GM21367 (cell line): ENCODE measurements around the gene CNTNAP2.
"Not testable (repeated sequence)": the region's sequence is repeated elsewhere in the genome, so short reads cannot be mapped to it uniquely, and the experiment has no call there.

ENCODE experiments used
- ATAC-seq: cut with Tn5 transposase; IDR thresholded peaks from one replicate; pipeline ENCODE4 v1.9.1; 2021; ENCODE audit not compliant: unreplicated experiment

CNTNAP2 gene

DNA sequence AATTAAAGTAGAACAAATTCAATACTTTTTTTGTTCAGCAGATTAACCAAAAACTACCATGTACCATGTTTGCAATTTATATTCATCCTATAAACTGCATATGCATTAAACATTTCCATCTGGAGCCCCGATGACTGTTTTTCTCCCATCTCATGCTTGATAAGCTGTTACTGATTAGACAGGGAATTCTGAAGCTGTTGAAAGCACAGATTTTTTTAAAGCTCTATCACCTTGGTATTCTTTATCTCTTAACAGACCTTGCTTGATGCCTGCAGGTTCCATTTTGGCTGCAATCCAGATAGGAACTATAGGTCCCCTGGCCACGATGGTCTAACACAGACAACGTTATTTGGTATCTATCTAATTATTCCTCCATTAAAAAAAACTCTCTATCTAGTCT is 961.7 kb downstream of the CNTNAP2 start:
- no peak for ATAC-seq

DNA sequence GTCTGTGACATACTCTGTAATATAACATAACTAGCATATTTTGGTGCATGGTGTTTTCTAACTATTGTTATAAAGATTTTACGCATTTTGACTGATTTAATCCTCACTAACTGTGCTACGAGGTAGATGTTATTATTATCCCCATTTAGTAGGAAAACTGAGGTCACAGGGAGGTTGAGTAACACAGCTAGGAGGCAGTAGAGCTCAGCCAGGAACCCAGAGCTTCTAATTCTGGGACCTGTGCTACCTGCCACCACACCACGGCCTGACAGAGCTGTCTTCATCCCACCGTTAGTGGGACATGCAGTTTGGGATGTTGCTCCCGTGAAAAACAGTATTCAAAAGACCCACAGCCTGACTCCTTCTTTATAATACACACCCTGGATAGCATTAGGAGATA is 962.5 kb downstream of the CNTNAP2 start:
- ATAC-seq, result no peak

DNA sequence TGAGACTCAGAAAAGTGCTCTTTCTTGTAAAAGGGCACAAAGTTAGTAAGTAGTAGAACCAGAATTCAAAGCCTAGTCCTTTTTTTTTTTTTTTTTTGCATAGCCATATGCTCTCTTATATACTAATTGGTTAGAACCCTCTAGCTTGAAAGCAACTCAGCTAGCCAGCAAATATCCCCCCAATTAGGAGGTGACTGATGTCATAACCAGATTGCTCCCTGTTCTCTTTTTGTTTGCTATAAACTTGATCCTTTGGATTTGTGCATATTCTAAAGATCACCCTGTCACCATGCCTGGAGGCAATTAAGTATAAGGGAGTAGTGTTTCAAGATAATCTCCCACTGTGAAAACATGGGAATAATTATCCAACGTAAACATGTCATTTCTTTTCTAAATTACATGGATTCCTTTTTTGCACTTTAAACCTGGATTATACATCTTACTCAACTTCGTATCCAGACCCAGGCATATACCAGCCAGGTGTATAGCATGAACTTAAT is 963.4 kb downstream of the CNTNAP2 start:
- no peak for ATAC-seq

DNA sequence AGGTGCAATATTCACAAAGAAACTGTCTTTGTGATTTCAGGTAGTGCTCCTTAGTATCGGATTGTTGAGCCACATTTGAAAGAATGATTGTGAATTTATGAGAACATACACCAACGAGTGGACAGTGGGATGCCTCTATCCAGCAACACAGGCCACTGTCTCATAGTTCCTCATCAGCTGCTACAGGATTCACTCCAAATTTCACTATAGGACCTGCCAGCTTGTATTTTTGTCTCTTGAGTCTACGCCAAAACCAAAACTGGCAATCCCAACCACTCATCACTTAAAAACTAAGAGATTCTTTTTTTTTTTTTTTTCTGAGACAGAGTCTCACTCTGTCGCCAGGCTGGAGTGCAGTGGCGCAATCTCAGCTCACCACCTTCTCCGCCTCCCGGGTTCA is 964.5 kb downstream of the CNTNAP2 start:
- no peak for ATAC-seq

DNA sequence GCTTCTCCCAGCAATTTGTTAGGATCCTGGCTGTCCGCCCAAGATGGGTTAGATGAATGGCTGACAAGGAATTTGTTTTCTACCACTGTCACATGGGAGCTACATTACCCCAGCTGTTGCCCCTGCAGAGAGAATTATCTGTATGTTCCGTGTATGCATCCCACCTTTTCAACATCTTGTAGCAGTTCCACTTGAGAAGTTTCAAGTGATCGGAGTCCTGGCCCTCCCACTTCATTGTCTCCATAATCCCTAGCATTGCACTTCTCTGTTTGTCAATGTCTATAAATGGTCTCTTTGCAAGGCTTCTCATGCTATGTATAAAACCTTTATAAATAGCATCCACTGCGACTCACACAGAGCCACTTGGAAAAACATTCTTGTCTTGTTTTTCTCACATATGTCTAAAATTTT is 972.5 kb downstream of the CNTNAP2 start:
- no peak for ATAC-seq

DNA sequence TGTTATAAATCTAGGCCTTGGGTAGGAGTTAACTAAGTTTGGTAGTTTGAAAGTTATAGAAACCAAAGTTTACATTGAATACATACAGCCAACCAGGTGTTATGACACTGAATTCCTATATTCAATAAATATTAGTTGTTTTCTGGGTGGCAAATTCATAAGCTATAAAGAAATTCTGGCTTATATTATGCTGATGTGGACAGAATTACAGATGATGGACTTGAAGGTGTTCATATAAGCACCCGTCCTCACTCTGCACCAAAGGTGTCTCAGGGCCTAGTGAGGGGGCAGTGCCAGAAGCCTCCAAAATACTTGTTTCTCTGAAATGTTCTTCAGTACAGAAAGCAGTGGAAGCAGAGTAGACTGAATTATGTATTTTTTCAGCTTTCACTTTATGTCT is 973.0 kb downstream of the CNTNAP2 start:
- ATAC-seq, result no peak

DNA sequence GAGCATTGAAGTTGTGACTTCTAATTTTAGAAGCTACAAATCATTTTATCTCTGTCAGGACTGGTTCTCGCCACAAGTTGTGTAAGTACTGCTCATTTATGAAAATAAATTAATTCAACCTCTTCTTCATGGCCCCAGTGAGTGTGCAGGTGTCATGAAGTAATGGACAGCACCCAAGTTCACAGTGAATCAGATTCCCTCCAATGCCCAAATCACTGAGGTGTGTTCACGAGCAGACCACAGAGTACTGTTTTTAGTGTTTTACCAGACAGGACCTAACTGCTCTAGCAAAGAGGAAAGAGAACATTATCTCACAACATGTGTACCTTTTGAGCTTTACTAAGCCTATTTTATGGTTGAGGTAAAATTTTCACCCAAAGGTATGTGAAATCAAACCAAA is 980.0 kb downstream of the CNTNAP2 start:
- no peak for ATAC-seq

DNA sequence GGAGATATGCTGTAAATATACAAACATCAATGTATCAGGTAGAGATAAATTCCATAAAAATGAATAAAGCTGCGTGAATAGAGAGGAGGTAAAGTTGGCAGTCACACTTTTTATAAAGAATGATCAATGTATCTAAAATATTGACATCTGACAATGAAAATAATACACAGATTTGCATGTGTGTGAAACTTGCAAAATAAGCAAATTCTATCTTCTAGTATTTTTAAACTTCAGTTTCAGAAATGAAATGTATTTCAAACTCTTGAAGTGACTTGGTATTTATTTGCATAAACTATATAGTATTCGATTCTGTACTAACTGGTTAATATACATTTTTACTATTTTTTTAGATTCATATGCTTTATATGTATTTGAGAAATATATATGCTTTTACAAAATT is 986.6 kb downstream of the CNTNAP2 start:
- no peak for ATAC-seq

DNA sequence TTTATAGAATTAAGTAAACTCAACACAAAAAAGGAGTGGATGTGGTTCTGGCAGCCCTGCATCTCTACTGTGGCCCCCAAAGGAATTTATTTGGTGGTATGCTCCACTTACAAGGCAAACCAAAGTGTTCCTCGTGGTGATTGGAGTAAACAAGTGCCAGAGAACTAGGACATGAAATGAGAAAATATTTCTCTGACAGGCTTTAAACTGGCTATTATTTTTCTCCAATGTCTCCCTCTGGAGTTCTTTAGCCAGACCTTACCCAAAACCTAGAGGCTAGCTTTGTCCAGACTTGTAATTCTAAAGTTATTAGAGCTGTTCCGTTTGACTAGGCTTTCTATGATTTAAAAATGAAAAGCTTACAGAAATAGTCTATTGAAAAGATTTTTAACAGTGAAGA is 990.1 kb downstream of the CNTNAP2 start:
- no peak for ATAC-seq

DNA sequence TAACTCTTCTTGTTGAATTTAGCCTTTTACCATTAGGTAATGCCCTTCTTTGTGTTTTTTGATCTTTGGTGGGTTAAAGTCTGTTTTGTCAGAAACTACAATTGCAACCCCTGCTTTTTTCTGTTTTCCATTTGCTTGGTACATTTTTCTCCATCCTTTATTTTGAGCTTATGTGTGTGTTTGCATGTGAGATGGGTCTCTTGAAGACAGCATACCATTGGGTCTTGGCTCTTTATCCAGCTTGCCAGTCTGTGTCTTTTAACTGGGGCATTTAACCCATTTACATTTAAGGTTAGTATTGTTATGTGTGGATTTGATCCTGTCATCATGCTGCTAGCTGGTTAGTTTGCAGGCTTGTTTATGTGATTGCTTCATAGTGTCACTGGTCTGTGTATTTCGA is 997.9 kb downstream of the CNTNAP2 start:
- not testable (repeated sequence) for ATAC-seq

DNA sequence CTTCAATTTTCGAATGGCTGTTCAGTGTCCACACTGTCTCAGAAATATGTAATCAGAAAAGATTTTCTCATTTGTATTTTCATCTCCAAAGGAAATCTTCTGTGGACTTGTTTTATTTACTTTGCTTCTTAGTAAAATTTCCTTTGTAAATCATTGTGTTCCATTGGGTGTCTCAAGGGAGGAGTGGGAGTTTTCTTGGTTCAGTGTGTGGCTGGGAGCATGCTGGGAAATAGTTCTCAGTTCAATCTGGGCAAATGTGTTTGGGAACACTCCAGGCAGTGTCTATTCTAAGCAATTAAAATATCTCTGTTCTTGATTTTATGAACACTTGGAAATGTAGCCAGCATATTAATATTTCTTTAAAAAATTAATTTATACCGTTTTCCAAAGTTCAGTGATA is 1019.8 kb downstream of the CNTNAP2 start:
- no peak for ATAC-seq

DNA sequence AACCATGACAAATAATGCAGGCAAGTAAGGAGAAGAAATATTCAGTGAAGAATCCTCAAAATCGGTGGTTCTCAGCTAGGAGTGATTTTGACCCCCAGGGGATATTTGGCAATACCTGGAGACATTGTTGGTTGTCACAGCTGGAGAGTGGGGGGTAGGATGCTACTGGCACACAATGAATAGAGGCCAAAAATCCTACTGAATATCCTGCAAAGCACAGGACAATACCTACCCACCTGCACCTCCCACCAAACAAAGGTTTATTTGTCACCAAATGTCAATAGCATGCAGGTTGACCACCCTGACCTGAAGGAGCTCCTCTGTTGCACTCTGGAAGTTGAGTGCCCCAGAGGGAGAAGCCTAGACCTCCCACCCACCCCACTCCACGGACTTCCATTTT is 1028.6 kb downstream of the CNTNAP2 start:
- no peak for ATAC-seq

DNA sequence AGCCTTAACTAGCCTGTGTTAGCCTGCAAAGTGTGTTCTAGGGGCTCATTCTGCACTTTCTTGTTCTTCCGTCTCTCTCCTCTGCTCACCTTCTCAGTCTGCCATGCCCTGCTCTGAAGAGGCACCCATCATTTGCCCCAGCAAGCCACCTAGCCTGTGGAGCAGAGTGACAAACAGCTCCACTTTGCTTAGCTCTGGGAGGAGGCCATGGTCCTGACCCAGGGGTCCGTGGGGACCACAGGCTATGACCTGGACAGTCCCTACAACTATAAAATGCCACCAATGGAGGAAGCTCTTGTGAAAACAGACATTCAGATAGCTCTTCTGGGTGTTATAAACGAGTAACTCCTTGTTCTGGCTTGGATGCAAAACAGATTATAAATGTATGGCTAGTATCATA is 1029.6 kb downstream of the CNTNAP2 start:
- ATAC-seq, result no peak

DNA sequence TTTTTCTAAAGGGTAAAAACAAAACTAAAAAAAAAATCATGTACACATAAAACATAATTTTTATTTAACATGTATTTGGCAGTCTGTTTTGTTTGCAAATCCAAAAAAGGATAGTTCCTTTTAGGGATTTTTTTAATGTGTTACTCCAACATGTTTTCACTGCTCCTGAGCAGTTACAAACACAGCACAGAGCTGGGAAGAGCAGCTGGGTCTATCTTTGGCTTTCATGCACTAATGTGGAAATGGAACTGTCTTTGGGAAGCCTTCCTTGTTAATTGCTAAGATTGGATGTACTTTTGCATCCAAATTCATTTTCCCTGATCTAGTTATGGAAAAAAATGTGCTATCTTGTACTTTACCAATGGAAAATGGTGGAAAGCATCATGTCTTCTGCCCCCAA is 1035.1 kb downstream of the CNTNAP2 start:
- no peak for ATAC-seq

DNA sequence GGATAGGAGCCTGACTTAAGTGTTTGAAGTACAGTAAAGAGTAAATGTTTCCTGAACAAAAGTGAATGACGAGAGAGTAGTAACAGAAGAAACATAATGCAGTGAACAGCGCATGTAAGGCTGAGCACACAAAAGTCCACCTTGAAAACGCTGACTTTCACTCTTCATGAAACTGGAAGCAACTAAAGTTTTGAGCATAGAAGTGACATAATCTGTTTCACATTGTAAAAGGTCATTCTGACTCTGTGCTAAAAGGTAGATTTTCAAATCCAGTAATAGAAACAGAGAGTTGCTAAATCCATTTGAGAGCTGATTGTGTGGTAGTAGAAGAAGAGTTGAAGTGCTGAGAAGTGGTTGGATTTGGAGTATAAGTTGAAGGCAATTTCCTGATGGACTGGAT is 1037.0 kb downstream of the CNTNAP2 start:
- no peak for ATAC-seq

DNA sequence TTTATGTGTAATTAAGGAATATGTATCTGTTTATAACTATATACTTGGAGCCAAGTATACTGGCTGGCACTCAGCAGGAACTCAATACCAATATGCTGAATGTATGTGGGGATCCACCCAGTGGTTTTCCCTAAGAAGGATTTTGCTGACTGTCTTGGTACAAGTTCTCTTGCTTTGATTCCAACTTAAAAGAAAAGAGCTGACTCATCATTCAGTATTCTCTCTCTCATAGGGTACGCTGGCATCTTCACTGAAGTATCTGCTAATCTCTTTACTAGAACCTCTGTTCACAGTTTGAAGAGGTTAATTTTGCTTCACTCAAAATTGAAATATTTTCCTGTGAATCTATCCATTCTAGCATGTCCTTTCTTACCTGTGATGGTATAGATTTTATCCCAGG is 1044.8 kb downstream of the CNTNAP2 start:
- no peak for ATAC-seq

DNA sequence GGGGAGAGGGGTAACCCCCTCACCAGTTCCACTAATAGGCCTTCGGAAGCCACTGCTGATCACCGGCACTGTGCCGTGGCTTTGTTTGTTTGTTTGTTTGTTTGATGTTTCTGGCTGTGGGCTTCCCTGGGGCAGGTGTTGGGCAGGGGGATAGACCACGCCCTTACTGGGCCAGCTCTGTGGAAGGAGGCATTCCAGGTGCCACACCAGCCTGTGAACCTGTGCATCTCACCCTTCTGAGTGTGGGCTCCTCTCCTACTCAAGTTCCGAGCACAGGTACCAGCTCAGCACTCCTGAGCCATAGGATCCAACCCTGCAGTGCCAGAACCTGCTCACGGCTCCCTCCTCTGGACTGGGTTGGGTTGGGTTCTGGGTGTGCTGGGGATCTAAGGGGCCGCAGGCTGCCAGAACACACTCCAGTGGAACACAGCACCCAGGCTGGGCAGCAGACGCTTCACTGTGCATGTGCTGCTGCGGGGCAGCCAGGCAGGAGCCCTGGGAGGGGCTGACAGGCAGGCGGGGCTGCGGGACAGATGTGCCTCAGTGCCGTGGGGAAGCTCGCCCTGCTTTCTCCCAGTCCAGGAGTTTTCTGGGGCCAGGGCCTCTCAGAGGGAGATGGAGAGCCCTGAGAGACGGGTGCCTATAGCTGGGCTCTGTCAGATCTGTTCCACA is 1053.9 kb downstream of the CNTNAP2 start:
- ATAC-seq, result no peak

DNA sequence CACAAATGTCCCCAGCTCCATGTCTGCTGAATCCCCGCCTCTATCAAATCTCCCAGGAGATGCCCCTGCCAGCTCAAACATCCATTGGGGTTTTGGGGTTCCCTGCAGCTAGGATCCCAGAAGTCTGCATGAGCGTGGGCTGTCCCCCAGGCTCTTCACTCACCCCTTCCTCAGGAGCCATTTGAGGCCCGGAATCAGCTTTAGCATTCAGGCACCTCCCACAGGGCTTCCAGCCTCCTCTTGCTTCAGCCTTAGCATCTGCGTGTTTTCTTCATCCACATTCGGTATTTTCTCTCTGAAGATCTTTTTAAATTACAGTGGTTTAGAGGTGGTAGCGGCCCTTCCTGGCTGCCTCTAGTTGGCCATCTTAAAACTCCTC is 1054.4 kb downstream of the CNTNAP2 start:
- no peak for ATAC-seq

DNA sequence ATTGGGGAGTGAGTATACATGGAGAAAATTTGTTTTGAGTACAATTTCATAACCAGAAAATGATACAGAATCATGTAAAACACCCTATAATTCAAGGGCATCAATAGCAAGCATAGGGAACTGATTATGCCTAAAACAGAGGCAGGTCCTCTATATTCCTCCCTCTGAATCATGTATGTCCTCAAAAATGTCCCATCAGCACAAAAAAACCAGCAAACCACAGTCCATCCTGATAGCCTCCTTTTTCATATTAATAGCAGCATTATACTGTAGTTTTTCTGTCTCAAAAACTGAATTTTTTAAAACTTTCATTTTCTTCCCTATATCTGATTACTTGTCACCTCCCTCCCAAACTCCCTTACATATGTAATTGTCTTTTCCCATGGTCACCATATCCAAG is 1057.3 kb downstream of the CNTNAP2 start:
- no peak for ATAC-seq

DNA sequence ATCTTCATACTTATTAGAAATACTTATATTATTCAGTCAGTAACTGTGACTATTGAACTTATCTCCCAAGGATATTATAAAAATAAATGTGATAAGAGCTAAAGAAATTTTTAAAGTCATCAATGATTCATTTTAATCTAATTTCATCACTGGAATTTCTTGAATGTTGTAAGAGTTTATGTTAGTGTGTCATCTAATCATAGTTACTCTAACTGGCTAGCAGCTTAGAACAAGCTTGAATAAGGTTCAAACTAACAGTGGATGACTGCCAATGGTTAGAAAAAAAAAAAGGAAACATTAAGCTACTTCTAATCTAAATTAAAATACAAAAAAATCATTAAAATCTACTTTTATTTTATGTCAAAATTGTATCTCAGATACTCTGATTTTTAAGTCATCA is 1066.3 kb downstream of the CNTNAP2 start:
- no peak for ATAC-seq

DNA sequence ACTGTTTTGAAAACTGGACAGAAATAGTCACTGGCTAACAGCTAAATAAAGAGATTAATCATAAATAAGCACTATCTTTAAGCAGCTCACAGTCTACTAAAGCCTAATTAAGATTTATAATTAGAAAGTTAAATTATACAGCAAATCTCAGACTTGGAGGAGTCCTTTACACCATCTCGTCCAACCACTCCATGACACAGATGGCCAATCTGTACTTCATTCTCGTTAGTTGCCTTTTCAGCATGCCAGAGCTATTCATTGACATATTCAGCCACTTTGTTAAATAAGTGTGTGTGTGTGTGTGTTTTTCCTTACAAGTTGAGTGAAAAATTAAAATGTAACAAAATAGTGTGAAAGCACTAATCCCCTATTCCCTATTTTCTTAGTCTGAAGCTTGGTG is 1066.7 kb downstream of the CNTNAP2 start:
- no peak for ATAC-seq

DNA sequence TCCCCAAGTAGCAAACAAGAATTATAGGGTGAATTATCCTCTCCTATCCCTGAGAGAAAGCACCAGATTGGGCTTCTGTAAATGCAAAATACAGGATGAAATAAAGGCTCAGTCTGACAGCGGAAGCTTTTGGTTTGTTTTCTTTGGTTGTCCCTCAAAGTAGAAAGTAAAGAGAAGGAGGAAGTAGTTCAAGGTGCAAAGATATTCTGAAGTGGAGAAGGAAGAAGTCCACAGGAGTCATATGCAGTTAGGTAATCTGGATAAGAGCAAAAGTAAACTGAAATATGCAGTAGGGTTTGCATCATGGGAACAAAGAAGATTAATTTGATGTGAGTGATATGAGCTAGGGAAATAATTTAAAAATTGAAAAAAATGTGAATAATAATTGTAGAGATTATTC is 1071.9 kb downstream of the CNTNAP2 start:
- no peak for ATAC-seq

DNA sequence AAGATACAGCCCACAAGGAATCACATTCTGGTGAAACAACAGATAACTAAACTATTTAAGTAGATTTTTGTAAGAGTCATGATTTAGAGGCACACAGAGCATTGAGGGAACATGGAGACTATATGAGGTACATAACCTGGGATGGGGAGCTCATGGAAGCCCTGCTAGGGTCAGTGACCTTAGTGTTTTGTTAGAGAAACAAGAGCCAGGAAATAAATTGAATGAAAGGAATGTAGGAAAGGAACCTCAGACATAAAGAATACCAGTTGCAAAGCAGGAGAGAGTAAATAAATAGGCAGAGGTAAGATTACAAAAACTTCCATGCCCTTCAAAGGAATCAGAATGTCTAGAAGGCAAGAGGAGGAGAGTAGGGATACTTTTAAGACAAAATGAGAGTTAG is 1076.9 kb downstream of the CNTNAP2 start:
- no peak for ATAC-seq
